Hair follicle dermal papilla cell (primary cell): ENCODE measurements around the gene ZNF579. TPM values are rescaled to one million over a fixed set of nuclear protein-coding genes. Genes with fewer than 3 reads are reported as not detected.

ENCODE experiments used
- total RNA-seq: library from RNA; depleted of rRNA; stranded (reverse); fragments of >200 nt; gene quantifications from 2 replicates; pipeline ENCODE4 v1.2.3, GENCODE V29; 2012

The ZNF579 gene
- 8.9 and 9.4 TPM in 2 replicates for total RNA-seq

GRCh38 chr19:55580628-55581144 is at the start of gene ZNF579:
Gene ZNF579 (minus strand): TSS chr19:55580848. CDS start chr19:55579639, 1,209 bp downstream.

GRCh38 chr19:55624109-55625003 is 43.7 kb upstream of the ZNF579 start, which contains the start of gene ZNF784:
Gene ZNF784 (minus strand): TSS chr19:55624566. CDS start chr19:55624561, 5 bp downstream.

GRCh38 chr19:55605637-55606470 is 25.2 kb upstream of the ZNF579 start, which contains the start of gene ZNF865:
Gene ZNF865 (plus strand): TSS chr19:55605647. CDS start chr19:55613619, 7,972 bp downstream.

GRCh38 chr19:55599842-55600661 is 19.4 kb upstream of the ZNF579 start, which contains the start of gene ZNF524:
Gene ZNF524 (plus strand): TSS chr19:55600288. CDS start chr19:55602113, 1,825 bp downstream.

GRCh38 chr19:55599468-55599841 is 18.8 kb upstream of the ZNF579 start, which contains the start of gene FIZ1:
Gene FIZ1 (minus strand): TSS chr19:55599517. CDS start chr19:55597865, 1,652 bp downstream.

GRCh38 chr19:55545443-55545842 is 35.2 kb downstream of the ZNF579 start, which contains the start of gene SBK3:
Gene SBK3 (minus strand): TSS chr19:55545543. CDS start chr19:55545543, 0 bp downstream.

GRCh38 chr19:55536951-55537740 is 43.5 kb downstream of the ZNF579 start, which contains the start of gene SBK2:
Gene SBK2 (minus strand): TSS chr19:55537133. CDS start chr19:55536294, 839 bp downstream.

Other genes starting within 250 kb of the ZNF579 start
- gene KMT5C, start 241.0 kb downstream of the ZNF579 start, total RNA-seq, result 6.5 and 8.0 TPM in 2 replicates
- not detected in 2 replicates for gene COX6B2, start 226.1 kb downstream of the ZNF579 start, total RNA-seq
- gene GARIN5B, start 217.6 kb downstream of the ZNF579 start, total RNA-seq, result not detected in 2 replicates
- 1.8 and 3.9 TPM in 2 replicates for gene IL11, start 210.4 kb downstream of the ZNF579 start, total RNA-seq
- not detected in 2 replicates for gene TMEM190, start 204.0 kb downstream of the ZNF579 start, total RNA-seq
- 0.16 TPM in 1 of 2 replicates, not detected in the other for gene TMEM238, start 196.6 kb downstream of the ZNF579 start, total RNA-seq
- 184 and 254 TPM in 2 replicates for gene RPL28, start 194.9 kb downstream of the ZNF579 start, total RNA-seq
- 26.6 and 29.0 TPM in 2 replicates for gene UBE2S, start 173.1 kb downstream of the ZNF579 start, total RNA-seq
- gene SHISA7, start 137.5 kb downstream of the ZNF579 start, total RNA-seq, result not detected in 2 replicates
- 80.3 and 91.3 TPM in 2 replicates for gene ISOC2, start 119.2 kb downstream of the ZNF579 start, total RNA-seq
- gene C19orf85, start 116.1 kb downstream of the ZNF579 start, total RNA-seq, result not detected in 2 replicates
- gene ZNF628, start 104.2 kb downstream of the ZNF579 start, total RNA-seq, result 3.2 and 4.9 TPM in 2 replicates
- 14.1 and 14.5 TPM in 2 replicates for gene NAT14, start 95.7 kb downstream of the ZNF579 start, total RNA-seq
- gene SSC5D, start 92.4 kb downstream of the ZNF579 start, total RNA-seq, result 48.0 and 60.0 TPM in 2 replicates
- 0.16 TPM in 1 of 2 replicates, not detected in the other for gene SBK2, start 43.7 kb downstream of the ZNF579 start, total RNA-seq
- 0.12 and 0.81 TPM in 2 replicates for gene SBK3, start 35.3 kb downstream of the ZNF579 start, total RNA-seq
- gene FIZ1, start 18.7 kb upstream of the ZNF579 start, total RNA-seq, result 3.9 and 7.3 TPM in 2 replicates
- gene ZNF524, start 19.4 kb upstream of the ZNF579 start, total RNA-seq, result 10.2 and 10.4 TPM in 2 replicates
- 1.7 and 2.4 TPM in 2 replicates for gene ZNF865, start 24.8 kb upstream of the ZNF579 start, total RNA-seq
- gene ZNF784, start 43.7 kb upstream of the ZNF579 start, total RNA-seq, result 7.0 and 8.5 TPM in 2 replicates
- gene ZNF580, start 60.2 kb upstream of the ZNF579 start, total RNA-seq, result 7.0 and 8.6 TPM in 2 replicates
- gene ZNF581, start 62.8 kb upstream of the ZNF579 start, total RNA-seq, result 19.3 and 22.2 TPM in 2 replicates
- gene CCDC106, start 67.4 kb upstream of the ZNF579 start, total RNA-seq, result 11.8 and 13.3 TPM in 2 replicates
- gene U2AF2, start 74.2 kb upstream of the ZNF579 start, total RNA-seq, result 84.6 and 96.1 TPM in 2 replicates
- 79.2 and 93.9 TPM in 2 replicates for gene EPN1, start 94.4 kb upstream of the ZNF579 start, total RNA-seq
- gene NLRP9, start 157.6 kb upstream of the ZNF579 start, total RNA-seq, result not detected in 2 replicates
- not detected in 2 replicates for gene RFPL4A, start 178.2 kb upstream of the ZNF579 start, total RNA-seq
- not detected in 2 replicates for gene RFPL4AL1, start 188.3 kb upstream of the ZNF579 start, total RNA-seq